HepG2 (cell line): Measurements from ENCODE around the gene FAT1. TPM values are rescaled to one million over a fixed set of nuclear protein-coding genes. Genes with fewer than 3 reads are reported as not detected.
A peak's percentile ranks its signal among the peaks of the same experiment; 100 is the strongest.

Experiments used
- AGO1 ChIP-seq: fragments of 200-400 bp; formaldehyde crosslinking; IDR thresholded peaks from 2 replicates; pipeline ENCODE4 v1.6.1; 2017; ENCODE audit warnings: mild to moderate bottlenecking, low read depth, low read length, moderate library complexity; ENCODE audit not compliant: poor library complexity, severe bottlenecking
- ARID5B ChIP-seq: IDR thresholded peaks from 2 replicates; pipeline ENCODE4 v1.4.0; 2020; ENCODE audit warnings: mild to moderate bottlenecking, missing genetic modification reagents
- ARNTL ChIP-seq: sonication (generic); formaldehyde crosslinking; IDR thresholded peaks from 2 replicates; pipeline ENCODE4 v1.4.0; 2020; ENCODE audit warnings: mild to moderate bottlenecking, missing genetic modification reagents
- CEBPZ ChIP-seq: IDR thresholded peaks from 2 replicates; pipeline ENCODE4 v1.6.1; 2012; ENCODE audit warnings: low read length, improper control_type of control experiment
- GATA4 ChIP-seq: sonication (generic); IDR thresholded peaks from 2 replicates; pipeline ENCODE4 v1.6.1; 2016; ENCODE audit warnings: antibody characterized with exemption, low read depth, borderline replicate concordance
- KLF12 ChIP-seq: sonication (generic); formaldehyde crosslinking; IDR thresholded peaks from 2 replicates; pipeline ENCODE4 v1.4.0; 2020; ENCODE audit warnings: missing genetic modification reagents, borderline replicate concordance
- MAZ ChIP-seq, 2 experiments: sonication (generic) in 1 of 2; formaldehyde crosslinking in 1 of 2; IDR thresholded peaks; 2 replicates each; pipeline versions ENCODE4 v1.5.0 to v1.6.1; 2012 to 2020; ENCODE audit warnings: low read depth in 2 of 2, mild to moderate bottlenecking in 2 of 2, borderline replicate concordance in 1 of 2, improper control_type of control experiment in 1 of 2, low read length in 1 of 2, missing genetic modification reagents in 1 of 2, moderate library complexity in 1 of 2
- MXD1 ChIP-seq: sonication (generic); formaldehyde crosslinking; IDR thresholded peaks from 2 replicates; pipeline ENCODE4 v1.4.0; 2020; ENCODE audit warnings: mild to moderate bottlenecking, missing genetic modification reagents
- SOX5 ChIP-seq: IDR thresholded peaks from 2 replicates; pipeline ENCODE4 v1.6.1; 2016; ENCODE audit warnings: borderline replicate concordance
- TAF15 ChIP-seq: fragments of 200-400 bp; formaldehyde crosslinking; IDR thresholded peaks from one replicate; pipeline ENCODE4 v1.6.1; 2018; ENCODE audit warnings: mild to moderate bottlenecking, low read depth, low read length; ENCODE audit not compliant: poor library complexity, severe bottlenecking
- ZBTB3 ChIP-seq: sonication (generic); formaldehyde crosslinking; IDR thresholded peaks from 2 replicates; pipeline ENCODE4 v1.4.0; 2020; ENCODE audit warnings: low read depth, mild to moderate bottlenecking, moderate library complexity, missing genetic modification reagents, borderline replicate concordance
- ZBTB34 ChIP-seq: sonication (generic); formaldehyde crosslinking; IDR thresholded peaks from 2 replicates; pipeline ENCODE4 v1.8.0; 2022; ENCODE audit warnings: mild to moderate bottlenecking, missing genetic modification reagents
- ZBTB42 ChIP-seq: sonication (generic); formaldehyde crosslinking; IDR thresholded peaks from 2 replicates; pipeline ENCODE4 v1.5.0; 2020; ENCODE audit warnings: mild to moderate bottlenecking, missing genetic modification reagents
- ZIK1 ChIP-seq: sonication (generic); formaldehyde crosslinking; IDR thresholded peaks from 2 replicates; pipeline ENCODE4 v1.5.0; 2020; ENCODE audit warnings: mild to moderate bottlenecking, low read depth, missing genetic modification reagents, borderline replicate concordance
- ZNF143 ChIP-seq: sonication (generic); formaldehyde crosslinking; IDR thresholded peaks from 2 replicates; pipeline ENCODE4 v1.4.0; 2020; ENCODE audit warnings: missing genetic modification reagents
- ZNF281 ChIP-seq: sonication (generic); formaldehyde crosslinking; IDR thresholded peaks from 2 replicates; pipeline ENCODE4 v1.4.0; 2020; ENCODE audit warnings: missing genetic modification reagents, borderline replicate concordance
- ZNF878 ChIP-seq: sonication (generic); formaldehyde crosslinking; IDR thresholded peaks from 2 replicates; pipeline ENCODE4 v1.8.1; 2023; ENCODE audit warnings: mild to moderate bottlenecking, missing genetic modification reagents, moderate library complexity
- polyA plus RNA-seq, 8 experiments: library from polyadenylated mRNA; depleted of rRNA in 3 of 8; stranded (reverse) in 7 of 8; unstranded in 1 of 8; fragments of >200 nt; fragmentation: Illumina TruSeq in 4 of 8; extraction: Trizol in 4 of 8; gene quantifications; 2 replicates each; pipeline versions ENCODE4 v1.2.1 to v1.2.3, GENCODE V29; 2011 to 2016; ENCODE audit warnings: low read depth in 4 of 8, missing spikeins in 1 of 8, mixed read lengths in 1 of 8; ENCODE audit not compliant: insufficient read depth in 1 of 8
- total RNA-seq, 5 experiments: library from RNA; depleted of rRNA; stranded (reverse); fragments of >200 nt; fragmentation: Illumina TruSeq; extraction: Trizol; gene quantifications; 2 replicates each; pipeline ENCODE4 v1.2.3, GENCODE V29; 2016; ENCODE audit warnings: low read depth in 1 of 5

FAT1 gene
- total and polyA plus RNA-seq, 2 of the 13 experiments (the other 11 are each of a cell fraction or from before 2014, with no cell fraction given) = 185 to 216 TPM

DNA sequence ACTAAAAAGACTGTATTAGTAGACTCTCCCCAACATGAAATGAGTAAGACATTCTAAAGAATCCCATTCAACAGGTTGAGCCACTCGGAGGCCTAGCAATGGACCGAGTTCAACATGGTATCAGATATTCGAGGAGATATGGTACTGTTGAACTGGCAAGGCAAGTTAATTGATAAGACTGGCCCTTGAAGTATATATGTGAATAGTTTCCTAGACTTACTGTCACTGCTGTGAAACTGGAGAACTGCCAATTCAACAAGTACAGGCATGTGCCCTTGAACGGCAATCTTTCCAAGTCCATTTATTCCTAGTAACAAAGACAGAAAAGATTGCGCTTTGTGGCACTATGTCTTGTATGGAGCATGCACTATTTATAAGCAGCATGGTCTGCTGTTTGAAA, 24.4 kb downstream of the FAT1 start (continued):
- TF ChIP-seq GATA4 (no peak), ZBTB34 (CRISPR knock-in tag) (no peak), ZNF143 (CRISPR knock-in tag) (no peak), ARNTL (CRISPR knock-in tag) (no peak), SOX5 (CRISPR knock-in tag) (peak; percentile 16; the same call in 1 of the 2 replicates), AGO1 (no peak), ZNF281 (CRISPR knock-in tag) (no peak), CEBPZ (no peak), ZIK1 (CRISPR knock-in tag) (no peak), MXD1 (CRISPR knock-in tag) (no peak), ZBTB42 (CRISPR knock-in tag) (no peak), TAF15 (no peak), ARID5B (CRISPR knock-in tag) (peak; percentile 48; the same call in 1 of the 2 replicates), ZNF878 (CRISPR knock-in tag) (no peak), KLF12 (CRISPR knock-in tag) (no peak), MAZ (IDR thresholded peaks at IDR 0.05; ENCODE audit: borderline replicate concordance, low read depth, low read length) (no peak), MAZ (CRISPR knock-in tag; IDR thresholded peaks at IDR 0.05; ENCODE audit: low read depth) (no peak), ZBTB3 (CRISPR knock-in tag) (no peak)
